ENCODE measurements around the gene SYT11.
"Not testable (repeated sequence)": the region's sequence is repeated elsewhere in the genome, so short reads cannot be mapped to it uniquely, and the experiment has no call there.

The SYT11 gene

GRCh38 chr1:155925506-155925905 lies 66.1 kb downstream of the SYT11 start:
- no peak for DNase-seq (ENCODE audit: low read depth)
- H3K4me3 ChIP-seq (ENCODE audit: low read depth, low read length), result no peak overlapping the region
- TF ChIP-seq, protein P1, sequence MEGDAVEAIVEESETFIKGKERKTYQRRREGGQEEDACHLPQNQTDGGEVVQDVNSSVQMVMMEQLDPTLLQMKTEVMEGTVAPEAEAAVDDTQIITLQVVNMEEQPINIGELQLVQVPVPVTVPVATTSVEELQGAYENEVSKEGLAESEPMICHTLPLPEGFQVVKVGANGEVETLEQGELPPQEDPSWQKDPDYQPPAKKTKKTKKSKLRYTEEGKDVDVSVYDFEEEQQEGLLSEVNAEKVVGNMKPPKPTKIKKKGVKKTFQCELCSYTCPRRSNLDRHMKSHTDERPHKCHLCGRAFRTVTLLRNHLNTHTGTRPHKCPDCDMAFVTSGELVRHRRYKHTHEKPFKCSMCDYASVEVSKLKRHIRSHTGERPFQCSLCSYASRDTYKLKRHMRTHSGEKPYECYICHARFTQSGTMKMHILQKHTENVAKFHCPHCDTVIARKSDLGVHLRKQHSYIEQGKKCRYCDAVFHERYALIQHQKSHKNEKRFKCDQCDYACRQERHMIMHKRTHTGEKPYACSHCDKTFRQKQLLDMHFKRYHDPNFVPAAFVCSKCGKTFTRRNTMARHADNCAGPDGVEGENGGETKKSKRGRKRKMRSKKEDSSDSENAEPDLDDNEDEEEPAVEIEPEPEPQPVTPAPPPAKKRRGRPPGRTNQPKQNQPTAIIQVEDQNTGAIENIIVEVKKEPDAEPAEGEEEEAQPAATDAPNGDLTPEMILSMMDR (IDR thresholded peaks at IDR 0.05; ENCODE audit: insufficient read depth, low read depth, low read length, missing control alignments), result no peak

DNA sequence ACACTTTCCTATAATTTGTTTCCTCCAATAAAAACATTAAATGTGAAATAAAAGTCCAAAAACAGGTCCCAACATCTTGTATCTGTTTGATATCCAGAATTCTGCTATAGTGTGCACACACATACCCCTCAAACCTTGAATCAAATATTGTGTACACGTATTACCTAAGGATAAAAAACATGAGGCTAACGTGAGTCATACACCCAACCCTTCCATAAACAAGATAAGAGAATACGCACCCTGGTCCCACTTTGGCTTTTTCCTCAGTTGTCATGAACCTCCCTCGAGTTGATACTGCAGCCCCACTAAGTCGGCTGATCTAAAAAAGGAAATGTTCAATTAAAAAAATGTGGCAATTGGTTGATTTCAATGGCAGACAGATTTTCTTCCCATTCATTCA lies 69.7 kb downstream of the SYT11 start:
- DNase-seq (ENCODE audit: low read depth), result no peak
- TF ChIP-seq, protein P1 (IDR thresholded peaks at IDR 0.05; ENCODE audit: insufficient read depth, low read depth, low read length, missing control alignments), result no peak
- no peak overlapping the region for H3K4me3 ChIP-seq (ENCODE audit: low read depth, low read length)

DNA sequence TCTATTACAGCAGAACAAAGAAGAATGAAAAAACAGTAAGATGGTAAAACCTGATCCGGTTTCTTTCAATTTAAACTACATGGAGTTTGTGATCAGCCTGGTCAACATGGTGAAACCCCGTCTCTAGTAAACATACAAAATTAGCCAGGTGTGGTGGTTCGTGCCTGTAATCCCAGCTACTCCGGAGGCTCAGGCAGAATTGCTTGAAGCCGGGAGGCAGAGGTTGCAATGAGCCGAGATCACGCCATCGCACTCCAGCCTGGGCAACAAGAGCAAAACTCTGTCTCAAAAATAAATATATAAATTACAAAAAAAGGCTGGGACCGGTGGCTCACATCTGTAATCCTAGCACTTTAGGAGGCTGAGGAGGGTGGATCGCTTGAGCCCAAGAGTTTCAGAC lies 71.4 kb downstream of the SYT11 start:
- H3K4me3 ChIP-seq (ENCODE audit: low read depth, low read length), result peak overlapping the region; percentile 71
- not testable (repeated sequence) for DNase-seq (ENCODE audit: low read depth)

DNA sequence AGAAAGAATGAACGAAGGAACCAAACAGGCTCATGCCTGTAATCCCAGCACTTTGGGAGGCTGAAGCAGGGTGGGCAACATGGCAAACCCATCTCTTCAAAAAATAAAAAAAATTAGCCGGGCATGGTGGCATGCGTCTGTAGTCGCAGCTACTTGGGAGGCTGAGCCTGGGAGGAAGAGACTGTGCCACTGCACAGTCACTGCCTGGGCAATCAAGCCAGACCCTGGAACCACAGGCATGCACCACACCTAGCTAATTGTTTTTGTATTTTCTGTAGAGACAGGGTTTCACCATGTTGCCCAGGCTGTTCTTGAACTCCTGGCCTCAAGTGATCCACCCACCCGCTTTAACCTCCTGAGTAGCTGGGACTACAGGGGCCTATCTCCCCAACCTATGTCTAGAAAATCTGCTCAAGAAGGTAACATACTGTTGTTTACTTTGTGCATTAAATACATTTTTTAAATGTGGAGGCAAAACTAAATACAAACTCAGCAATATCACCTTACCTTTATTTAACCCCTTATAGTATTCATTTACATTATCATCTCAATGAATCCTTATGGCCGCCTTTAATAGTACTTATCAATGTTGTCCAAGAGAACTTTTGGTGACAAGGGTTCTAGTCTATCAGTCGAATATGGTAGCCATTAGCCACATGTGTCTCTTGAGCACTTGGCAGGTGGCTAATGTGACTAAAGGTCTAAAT lies 72.1 kb downstream of the SYT11 start:
- TF ChIP-seq, protein P1 (IDR thresholded peaks at IDR 0.05; ENCODE audit: insufficient read depth, low read depth, low read length, missing control alignments), result no peak
- peak overlapping the region; percentile 71 for H3K4me3 ChIP-seq (ENCODE audit: low read depth, low read length)
- DNase-seq (ENCODE audit: low read depth), result no peak

GRCh38 chr1:155932081-155932480 lies 72.7 kb downstream of the SYT11 start:
- DNase-seq (ENCODE audit: low read depth), result no peak

DNA sequence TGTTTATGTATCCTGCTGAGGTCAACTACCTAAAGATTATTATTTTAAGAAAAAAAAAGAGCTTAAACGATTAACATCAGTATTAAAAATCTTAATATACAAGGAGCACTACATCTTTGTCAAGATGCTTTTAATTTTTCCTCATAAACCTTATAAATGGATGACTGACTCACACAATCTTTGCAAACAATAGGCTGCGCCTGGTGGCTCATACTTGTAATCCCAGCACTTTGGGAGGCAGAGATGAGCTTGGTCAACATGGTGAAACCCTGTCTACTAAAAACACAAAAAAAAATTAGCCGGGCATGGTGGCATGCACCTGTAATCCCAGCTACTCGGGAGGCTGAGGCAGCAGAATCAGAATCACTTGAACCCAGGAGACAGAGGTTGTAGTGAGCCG lies 73.1 kb downstream of the SYT11 start:
- TF ChIP-seq, protein P1 (IDR thresholded peaks at IDR 0.05; ENCODE audit: insufficient read depth, low read depth, low read length, missing control alignments), result no peak
- no peak for DNase-seq (ENCODE audit: low read depth)
- H3K4me3 ChIP-seq (ENCODE audit: low read depth, low read length), result peak overlapping the region; percentile 71

More at GRCh38 chr1:155932081-155932480, 72.7 kb downstream of the SYT11 start:
- TF ChIP-seq, protein P1 (IDR thresholded peaks at IDR 0.05; ENCODE audit: insufficient read depth, low read depth, low read length, missing control alignments), result no peak
- H3K4me3 ChIP-seq (ENCODE audit: low read depth, low read length), result peak overlapping the region; percentile 71

DNA sequence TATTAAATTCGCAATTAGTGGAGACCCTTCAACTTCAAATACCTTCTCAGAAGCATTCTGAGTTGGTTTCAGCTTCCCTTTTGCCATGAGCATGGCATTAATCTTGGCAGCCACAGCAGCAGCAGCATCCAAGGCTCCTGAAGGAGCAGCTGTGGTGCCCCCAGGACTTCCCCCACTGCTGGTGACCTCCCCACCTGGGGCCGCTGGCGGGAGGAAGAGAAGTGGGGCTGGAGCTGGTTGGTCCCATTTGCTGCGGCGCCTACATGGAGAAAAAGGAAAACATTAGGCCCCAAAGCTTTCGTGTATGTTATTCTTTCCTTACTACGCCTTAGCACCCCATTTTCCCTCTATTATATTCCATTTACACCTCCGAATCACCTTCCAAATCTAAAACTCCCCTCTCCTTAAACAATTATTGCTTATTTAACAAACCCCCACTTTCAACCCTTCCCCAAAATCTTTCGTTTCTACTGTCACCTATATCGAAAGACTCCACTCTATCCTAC lies 74.3 kb downstream of the SYT11 start:
- DNase-seq (ENCODE audit: low read depth), result no peak
- TF ChIP-seq, protein P1 (IDR thresholded peaks at IDR 0.05; ENCODE audit: insufficient read depth, low read depth, low read length, missing control alignments), result no peak
- peak overlapping the region; percentile 71 for H3K4me3 ChIP-seq (ENCODE audit: low read depth, low read length)
